ENCODE data around the gene RBM25. TPM values are rescaled to one million over a fixed set of nuclear protein-coding genes. Genes with fewer than 3 reads are reported as not detected.

The RBM25 gene
- total RNA-seq, 2 experiments from 2014 or later, result 95.6 to 115 TPM

DNA sequence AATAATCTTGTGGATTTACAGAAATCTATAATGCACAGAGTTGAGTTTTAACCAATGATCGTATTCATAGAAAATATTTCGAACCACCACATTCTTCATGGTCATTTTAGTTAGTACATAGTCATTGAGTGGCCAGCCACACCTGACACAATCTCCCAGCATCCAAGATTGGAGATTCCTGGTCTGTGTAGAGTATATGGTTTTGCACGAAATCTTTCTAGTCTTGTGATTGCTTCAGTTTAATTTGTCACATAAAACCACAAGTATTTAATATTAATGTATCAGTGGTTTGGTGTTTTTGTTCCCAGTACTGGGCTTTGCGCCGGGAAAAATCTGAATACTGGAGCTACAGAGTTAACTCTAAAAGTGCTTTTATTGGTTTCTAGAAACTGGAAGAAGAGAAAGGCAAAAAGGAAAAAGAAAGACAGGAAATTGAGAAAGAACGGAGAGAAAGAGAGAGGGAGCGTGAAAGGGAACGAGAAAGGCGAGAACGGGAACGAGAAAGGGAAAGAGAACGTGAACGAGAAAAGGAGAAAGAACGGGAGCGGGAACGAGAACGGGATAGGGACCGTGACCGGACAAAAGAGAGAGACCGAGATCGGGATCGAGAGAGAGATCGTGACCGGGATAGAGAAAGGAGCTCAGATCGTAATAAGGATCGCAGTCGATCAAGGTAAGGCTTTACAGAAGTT, 44.6 kb downstream of the RBM25 start:
- Mint-ChIP-seq H3K9me3 (ENCODE audit: low read depth) (no peaks in the 10 kb centered on the region), H3K27me3 (no peaks in the 10 kb centered on the region), H3K4me1 (no peaks in the 10 kb centered on the region), H3K4me3 (no peak overlapping the region), H3K27ac (peak overlapping the region; percentile 69), H3K36me3 (ENCODE audit: low read depth) (peaks cover 58% of the 10 kb centered on the region)
- POLR2A ChIA-PET, result no interaction called here
- ATAC-seq (no peak), DNase-seq (no peak)
- intact Hi-C loops (cut with DNase I, micrococcal nuclease), result loop anchor here in 1 of 2 experiments (5.0 kb wide), 1 partner anchor 36 kb away; no protein-coding TSS in a partner anchor
- CTCF ChIA-PET, result no interaction called here

DNA sequence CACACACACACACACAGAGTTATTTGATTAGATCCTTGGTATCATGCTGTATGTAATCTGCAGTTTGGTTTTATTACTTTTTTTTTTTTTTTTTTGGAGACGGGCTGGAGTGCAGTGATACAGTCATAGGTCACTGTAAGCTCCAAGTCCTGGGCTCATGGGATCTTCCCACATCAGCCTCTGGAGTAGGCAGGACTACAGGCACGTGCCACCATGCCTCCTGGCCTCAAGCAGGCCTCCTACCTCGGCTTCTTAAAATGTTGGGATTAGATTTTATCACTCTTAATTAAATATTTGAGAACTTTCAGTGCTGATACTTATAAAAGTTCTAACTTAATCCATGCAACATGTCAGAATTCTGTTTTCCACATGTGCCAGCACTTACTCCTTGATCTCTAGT, 46.7 kb downstream of the RBM25 start:
- ATAC-seq (no peak), DNase-seq (no peak)
- intact Hi-C loops (cut with DNase I, micrococcal nuclease), result no loop called here
- ChIA-PET CTCF (no interaction called here), POLR2A (no interaction called here)
- Mint-ChIP-seq H3K4me3 (no peak overlapping the region), H3K9me3 (ENCODE audit: low read depth) (no peaks in the 10 kb centered on the region), H3K4me1 (no peaks in the 10 kb centered on the region), H3K27me3 (no peaks in the 10 kb centered on the region), H3K27ac (no peak overlapping the region), H3K36me3 (ENCODE audit: low read depth) (peaks cover 55% of the 10 kb centered on the region)

DNA sequence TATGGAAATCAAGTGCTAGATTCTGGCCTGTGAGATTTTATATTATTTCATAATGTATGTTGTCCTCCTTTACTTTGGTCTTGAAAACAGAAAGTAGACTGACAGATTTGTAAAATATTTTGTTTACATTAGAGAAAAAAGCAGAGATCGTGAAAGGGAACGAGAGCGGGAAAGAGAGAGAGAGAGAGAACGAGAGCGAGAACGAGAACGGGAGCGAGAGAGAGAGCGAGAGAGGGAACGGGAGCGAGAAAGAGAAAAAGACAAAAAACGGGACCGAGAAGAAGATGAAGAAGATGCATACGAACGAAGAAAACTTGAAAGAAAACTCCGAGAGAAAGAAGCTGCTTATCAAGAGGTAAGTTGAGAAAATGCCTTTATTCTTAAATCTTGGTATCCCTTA, 47.4 kb downstream of the RBM25 start:
- Mint-ChIP-seq H3K27me3 (no peaks in the 10 kb centered on the region), H3K27ac (no peak overlapping the region), H3K4me1 (no peaks in the 10 kb centered on the region), H3K36me3 (ENCODE audit: low read depth) (peaks cover 56% of the 10 kb centered on the region), H3K9me3 (ENCODE audit: low read depth) (no peaks in the 10 kb centered on the region), H3K4me3 (no peak overlapping the region)
- intact Hi-C loops (cut with DNase I, micrococcal nuclease), result no loop called here
- ATAC-seq (no peak), DNase-seq (no peak)
- ChIA-PET CTCF (interaction anchor here (0.9 kb wide), 1 partner anchor 9 kb away, joined by 3 read pairs; no protein-coding TSS in a partner anchor), POLR2A (no interaction called here)

DNA sequence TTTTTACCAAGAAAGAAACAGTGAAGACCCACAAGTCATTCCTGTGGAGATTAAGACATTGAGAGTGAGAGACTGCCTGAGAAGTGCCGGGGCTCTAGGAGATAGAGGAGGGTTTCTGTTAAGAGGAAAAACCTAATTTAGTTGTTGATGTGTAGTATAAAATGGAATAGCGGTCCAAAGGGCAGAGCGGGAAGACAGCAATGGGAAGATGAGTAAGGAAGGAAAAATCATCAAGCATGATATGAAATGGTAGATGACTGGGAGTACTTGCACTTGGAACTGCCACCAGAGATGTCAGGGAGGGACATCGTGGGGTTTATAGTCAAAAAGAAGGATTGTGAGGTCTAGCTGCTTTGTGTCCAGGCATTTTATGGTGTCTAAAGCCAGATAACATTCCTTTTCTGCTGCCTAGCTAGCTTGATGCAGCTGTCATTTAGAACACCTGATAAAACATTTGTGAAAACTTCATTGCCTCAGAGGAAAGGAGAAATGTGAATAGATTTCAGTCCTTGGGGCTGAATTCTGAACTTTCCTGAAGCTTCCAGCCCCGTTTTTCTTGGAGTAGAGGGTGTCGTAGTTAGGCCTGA, 57.8 kb downstream of the RBM25 start:
- ATAC-seq (no peak), DNase-seq (no peak)
- intact Hi-C loops (cut with DNase I, micrococcal nuclease), result loop anchor here in 1 of 2 experiments (5.0 kb wide), 1 partner anchor 39 kb away; no protein-coding TSS in a partner anchor
- Mint-ChIP-seq H3K27me3 (no peaks in the 10 kb centered on the region), H3K27ac (peak overlapping the region; percentile 49), H3K4me1 (peaks cover 10% of the 10 kb centered on the region), H3K4me3 (no peak overlapping the region), H3K36me3 (ENCODE audit: low read depth) (peaks cover 43% of the 10 kb centered on the region), H3K9me3 (ENCODE audit: low read depth) (no peaks in the 10 kb centered on the region)
- POLR2A ChIA-PET, result no interaction called here
- CTCF ChIA-PET, result interaction anchor here (0.6 to 0.7 kb wide), 2 partner anchors 52 to 212 kb away, joined by 3 to 4 read pairs; no protein-coding TSS in a partner anchor

DNA sequence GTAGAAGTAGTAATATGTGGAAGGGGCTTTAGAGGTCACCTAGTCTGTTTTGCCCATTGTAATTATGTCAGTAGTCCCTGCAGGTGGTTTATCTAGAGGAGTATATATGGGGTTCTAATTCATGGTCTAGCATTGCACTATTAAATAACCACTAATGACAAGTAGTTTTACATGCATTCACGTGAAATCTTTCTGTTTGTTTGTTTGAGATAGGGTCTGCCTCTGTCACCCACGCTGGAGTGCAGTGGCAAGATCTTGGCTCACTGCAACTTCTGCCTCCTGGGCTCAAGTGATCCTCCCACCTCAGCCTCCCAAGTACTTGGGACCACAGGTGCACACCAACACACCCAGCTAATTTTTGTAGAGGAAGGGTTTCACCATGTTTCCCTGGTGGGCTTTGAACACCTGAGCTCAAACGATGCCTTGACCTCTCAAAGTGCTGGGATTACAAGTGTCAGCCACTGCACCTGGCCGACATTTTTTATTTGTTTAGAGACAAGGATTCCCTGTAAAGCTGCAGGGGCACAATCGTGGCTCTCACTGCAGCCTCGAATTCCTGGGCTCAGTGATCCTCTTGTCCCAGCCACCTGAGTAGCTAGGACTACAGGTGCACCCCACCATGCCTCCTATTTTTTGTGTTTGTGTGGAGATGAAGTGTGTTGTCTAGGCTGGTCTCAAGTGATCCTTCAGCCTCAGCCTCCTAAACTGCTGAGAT, 66.0 kb downstream of the RBM25 start:
- POLR2A ChIA-PET, result interaction anchor here (0.5 kb wide), 1 partner anchor 57 kb away, joined by 4 read pairs; no protein-coding TSS in a partner anchor

DNA sequence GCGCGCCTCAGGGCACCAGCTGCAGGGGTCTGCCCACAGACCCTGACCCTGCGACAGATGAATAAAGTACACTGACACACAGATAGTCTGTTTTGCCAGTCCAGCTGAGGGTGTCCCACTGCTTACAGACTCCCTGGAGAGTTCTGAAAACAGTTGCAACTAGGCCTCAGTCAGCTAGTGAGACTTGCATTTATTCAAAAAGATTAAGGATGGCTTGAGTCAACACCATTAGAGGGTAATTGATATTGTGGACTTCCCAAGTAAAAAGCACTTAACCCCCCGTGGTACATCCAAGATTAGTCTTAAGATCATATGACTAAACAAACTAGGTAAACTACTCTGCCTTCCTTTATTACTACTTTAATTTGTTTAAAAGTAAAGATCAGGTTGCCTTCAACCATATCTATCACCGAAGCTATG, 66.8 kb downstream of the RBM25 start:
- ChIA-PET CTCF (interaction anchor here (1.3 kb wide), 1 partner anchor 11 kb away, joined by 4 read pairs; the partner anchor contains the start of gene PSEN1), POLR2A (no interaction called here)
- Mint-ChIP-seq H3K27me3 (no peaks in the 10 kb centered on the region), H3K36me3 (ENCODE audit: low read depth) (peaks cover 22% of the 10 kb centered on the region), H3K4me1 (peaks cover 3% of the 10 kb centered on the region), H3K9me3 (ENCODE audit: low read depth) (no peaks in the 10 kb centered on the region), H3K27ac (no peak overlapping the region), H3K4me3 (no peak overlapping the region)
- ATAC-seq (no peak), DNase-seq (no peak)
- intact Hi-C loops (cut with DNase I, micrococcal nuclease), result no loop called here

More for the DNA sequence above, 66.0 kb downstream of the RBM25 start:
- Mint-ChIP-seq H3K4me3 (no peak overlapping the region), H3K27ac (no peak overlapping the region), H3K27me3 (no peaks in the 10 kb centered on the region), H3K4me1 (peaks cover 3% of the 10 kb centered on the region), H3K9me3 (ENCODE audit: low read depth) (no peaks in the 10 kb centered on the region), H3K36me3 (ENCODE audit: low read depth) (peaks cover 25% of the 10 kb centered on the region)
- CTCF ChIA-PET, result interaction anchor here (0.6 to 1.6 kb wide), 3 partner anchors 16 to 184 kb away, joined by 3 to 6 read pairs (median 4); no protein-coding TSS in a partner anchor
- no peak for DNase-seq
- intact Hi-C loops (cut with DNase I, micrococcal nuclease), result no loop called here
- ATAC-seq, result no peak

DNA sequence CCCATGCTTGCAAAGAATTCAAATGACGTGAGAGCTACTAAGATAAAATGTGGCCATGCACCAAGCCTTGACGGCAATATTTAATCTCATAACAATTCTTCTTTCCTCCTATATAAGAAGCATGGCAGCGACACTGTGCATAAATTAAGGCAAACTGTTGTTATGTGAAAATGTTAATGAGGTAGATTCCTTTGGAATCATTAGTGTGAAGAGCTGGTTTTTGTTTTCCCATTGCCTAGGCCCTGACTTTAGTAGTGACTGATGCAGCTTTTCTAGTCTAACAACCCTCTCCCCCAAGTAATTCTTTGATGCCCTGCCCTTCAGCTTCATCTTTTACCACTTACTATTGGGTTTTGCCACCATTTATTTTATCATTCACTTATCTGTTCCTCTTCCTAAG, 67.4 kb downstream of the RBM25 start:
- peaks cover 21% of the 10 kb centered on the region for H3K36me3 Mint-ChIP-seq (ENCODE audit: low read depth)
- peaks cover 3% of the 10 kb centered on the region for H3K4me1 Mint-ChIP-seq
- CTCF ChIA-PET, result interaction anchor here (1.2 to 1.3 kb wide), 2 partner anchors 10 to 18 kb away, joined by 4 read pairs; partner anchors contain the start of gene PSEN1
- no peaks in the 10 kb centered on the region for H3K27me3 Mint-ChIP-seq
- no peak for ATAC-seq
- intact Hi-C loops (cut with DNase I, micrococcal nuclease), result no loop called here
- H3K9me3 Mint-ChIP-seq (ENCODE audit: low read depth), result no peaks in the 10 kb centered on the region
- no peak overlapping the region for H3K27ac Mint-ChIP-seq
- POLR2A ChIA-PET, result interaction anchor here (0.7 kb wide), 1 partner anchor 1877 kb away, joined by 3 read pairs; the partner anchor contains the start of gene EIF2B2
- DNase-seq, result no peak
- no peak overlapping the region for H3K4me3 Mint-ChIP-seq

DNA sequence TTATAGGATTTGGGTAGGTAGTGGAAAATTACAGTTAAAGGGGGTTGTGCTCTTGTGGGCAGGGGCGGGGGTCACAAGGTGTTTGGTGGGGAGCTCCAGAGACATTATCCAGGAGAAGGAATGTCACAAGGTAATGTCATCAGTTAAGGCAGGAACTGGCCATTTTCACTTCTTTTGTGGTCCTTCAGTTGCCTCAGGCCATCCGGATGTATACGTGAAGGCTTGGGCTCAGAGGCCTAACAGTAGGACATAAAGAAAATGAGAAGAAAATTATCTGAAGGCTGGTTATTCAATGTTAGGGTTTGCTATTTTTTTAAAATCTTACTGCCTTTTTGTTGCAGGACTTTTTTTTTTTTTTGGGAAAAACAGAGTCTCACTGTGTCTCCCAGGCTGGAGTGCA, 75.5 kb downstream of the RBM25 start:
- intact Hi-C loops (cut with DNase I, micrococcal nuclease), result no loop called here

DNA sequence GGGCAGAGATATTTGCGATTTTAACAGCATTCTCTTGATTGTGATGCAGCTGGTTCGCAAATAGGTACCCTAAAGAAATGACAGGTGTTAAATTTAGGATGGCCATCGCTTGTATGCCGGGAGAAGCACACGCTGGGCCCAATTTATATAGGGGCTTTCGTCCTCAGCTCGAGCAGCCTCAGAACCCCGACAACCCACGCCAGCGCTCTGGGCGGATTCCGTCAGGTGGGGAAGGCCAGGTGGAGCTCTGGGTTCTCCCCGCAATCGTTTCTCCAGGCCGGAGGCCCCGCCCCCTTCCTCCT, 77.7 kb downstream of the RBM25 start:
- peak overlapping the region; percentile 82 for H3K27ac Mint-ChIP-seq
- H3K9me3 Mint-ChIP-seq (ENCODE audit: low read depth), result peaks cover 17% of the 10 kb centered on the region
- POLR2A ChIA-PET, result interaction anchor here (0.6 to 1.9 kb wide), 7 partner anchors 77 to 636 kb away, joined by 3 to 13 read pairs (median 5); partner anchors contain the start of genes ACOT2, NUMB, RBM25 and ZFYVE1

More for the DNA sequence above, 75.5 kb downstream of the RBM25 start:
- Mint-ChIP-seq H3K27me3 (no peaks in the 10 kb centered on the region), H3K4me1 (peaks cover 19% of the 10 kb centered on the region), H3K9me3 (ENCODE audit: low read depth) (peaks cover 17% of the 10 kb centered on the region), H3K27ac (no peak overlapping the region), H3K36me3 (ENCODE audit: low read depth) (peaks cover 24% of the 10 kb centered on the region), H3K4me3 (no peak overlapping the region)
- no peak for ATAC-seq
- CTCF ChIA-PET, result no interaction called here
- no peak for DNase-seq
- POLR2A ChIA-PET, result no interaction called here

DNA sequence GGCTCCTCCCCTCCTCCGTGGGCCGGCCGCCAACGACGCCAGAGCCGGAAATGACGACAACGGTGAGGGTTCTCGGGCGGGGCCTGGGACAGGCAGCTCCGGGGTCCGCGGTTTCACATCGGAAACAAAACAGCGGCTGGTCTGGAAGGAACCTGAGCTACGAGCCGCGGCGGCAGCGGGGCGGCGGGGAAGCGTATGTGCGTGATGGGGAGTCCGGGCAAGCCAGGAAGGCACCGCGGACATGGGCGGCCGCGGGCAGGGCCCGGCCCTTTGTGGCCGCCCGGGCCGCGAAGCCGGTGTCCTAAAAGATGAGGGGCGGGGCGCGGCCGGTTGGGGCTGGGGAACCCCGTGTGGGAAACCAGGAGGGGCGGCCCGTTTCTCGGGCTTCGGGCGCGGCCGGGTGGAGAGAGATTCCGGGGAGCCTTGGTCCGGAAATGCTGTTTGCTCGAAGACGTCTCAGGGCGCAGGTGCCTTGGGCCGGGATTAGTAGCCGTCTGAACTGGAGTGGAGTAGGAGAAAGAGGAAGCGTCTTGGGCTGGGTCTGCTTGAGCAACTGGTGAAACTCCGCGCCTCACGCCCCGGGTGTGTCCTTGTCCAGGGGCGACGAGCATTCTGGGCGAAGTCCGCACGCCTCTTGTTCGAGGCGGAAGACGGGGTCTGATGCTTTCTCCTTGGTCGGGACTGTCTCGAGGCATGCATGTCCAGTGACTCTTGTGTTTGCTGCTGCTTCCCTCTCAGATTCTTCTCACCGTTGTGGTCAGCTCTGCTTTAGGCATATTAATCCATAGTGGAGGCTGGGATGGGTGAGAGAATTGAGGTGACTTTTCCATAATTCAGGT, 78.3 kb downstream of the RBM25 start, which contains the start of gene PSEN1:
Gene PSEN1 (plus strand): TSS at position 121 of the 839 bp plus-strand sequence. CDS start 11,513 bp downstream, outside the sequence.
- Mint-ChIP-seq H3K27me3 (no peaks in the 10 kb centered on the region), H3K9me3 (ENCODE audit: low read depth) (peaks cover 17% of the 10 kb centered on the region), H3K4me3 (peak within 1 kb of the TSS; percentile 86), H3K4me1 (peaks cover 31% of the 10 kb centered on the region), H3K27ac (peak within 1 kb of the TSS; percentile 82), H3K36me3 (ENCODE audit: low read depth) (peaks cover 25% of the 10 kb centered on the region)
- CTCF ChIA-PET, result interaction anchor here (0.7 to 1.2 kb wide), 4 partner anchors 11 to 335 kb away, joined by 3 to 4 read pairs (median 4); no protein-coding TSS in a partner anchor
- peak; percentile 99 for DNase-seq
- peak; percentile 95 for ATAC-seq
- intact Hi-C loops (cut with DNase I, micrococcal nuclease), result loop anchor here (1.0 to 2.0 kb wide), 9 partner anchors 78 to 814 kb away; partner anchors contain the start of genes NUMB (in 2 of the 2), RBM25 (in 2 of the 2), ZFYVE1 (in 2 of the 2) and ACOT2 (in 1 of the 2)
- POLR2A ChIA-PET, result interaction anchor here (0.6 to 1.9 kb wide), 8 partner anchors 78 to 635 kb away, joined by 3 to 13 read pairs (median 4); partner anchors contain the start of genes ACOT2, NUMB, RBM25 and ZFYVE1

More for the DNA sequence above, 77.7 kb downstream of the RBM25 start:
- Mint-ChIP-seq H3K4me3 (peak overlapping the region; percentile 86), H3K36me3 (ENCODE audit: low read depth) (peaks cover 25% of the 10 kb centered on the region), H3K4me1 (peaks cover 27% of the 10 kb centered on the region), H3K27me3 (no peaks in the 10 kb centered on the region)
- intact Hi-C loops (cut with DNase I, micrococcal nuclease), result loop anchor here (1.0 to 2.0 kb wide), 9 partner anchors 78 to 814 kb away; partner anchors contain the start of genes NUMB (in 2 of the 2), RBM25 (in 2 of the 2), ZFYVE1 (in 2 of the 2) and ACOT2 (in 1 of the 2)
- ATAC-seq (no peak), DNase-seq (no peak)
- CTCF ChIA-PET, result interaction anchor here (0.7 to 1.2 kb wide), 6 partner anchors 10 to 431 kb away, joined by 3 to 4 read pairs (median 4); no protein-coding TSS in a partner anchor
